Nephron progenitor cell (in vitro differentiated cells): Measurements from ENCODE around the gene VWC2.

ENCODE experiments used
- DNase-seq: peaks from one replicate; pipeline ENCODE4 v3.0.0; 2021
- H3K27ac Mint-ChIP-seq: 2 replicates; pipeline ENCODE4 v1.8.0; 2021; ENCODE audit warnings: mild to moderate bottlenecking, moderate library complexity, mixed read lengths
- H3K27me3 Mint-ChIP-seq: 2 replicates; pipeline ENCODE4 v1.8.0; 2021; ENCODE audit warnings: mild to moderate bottlenecking, low read depth, mixed read lengths; ENCODE audit not compliant: poor library complexity
- H3K36me3 Mint-ChIP-seq: 2 replicates; pipeline ENCODE4 v1.8.0; 2021; ENCODE audit warnings: low read depth, mixed read lengths
- H3K4me1 Mint-ChIP-seq: 2 replicates; pipeline ENCODE4 v1.8.0; 2021; ENCODE audit warnings: mixed read lengths
- H3K4me3 Mint-ChIP-seq: 2 replicates; pipeline ENCODE4 v1.8.0; 2021; ENCODE audit warnings: mild to moderate bottlenecking, moderate library complexity, mixed read lengths
- H3K9me3 Mint-ChIP-seq: 2 replicates; pipeline ENCODE4 v1.8.0; 2021; ENCODE audit warnings: mild to moderate bottlenecking, moderate library complexity, mixed read lengths
- TF ChIP-seq, protein P1 (sequence below): fragments of 200-600 bp; sonication (generic); IDR thresholded peaks from 2 replicates; pipeline ENCODE4 v1.5.0; 2021; ENCODE audit warnings: antibody characterized with exemption

VWC2 gene

DNA sequence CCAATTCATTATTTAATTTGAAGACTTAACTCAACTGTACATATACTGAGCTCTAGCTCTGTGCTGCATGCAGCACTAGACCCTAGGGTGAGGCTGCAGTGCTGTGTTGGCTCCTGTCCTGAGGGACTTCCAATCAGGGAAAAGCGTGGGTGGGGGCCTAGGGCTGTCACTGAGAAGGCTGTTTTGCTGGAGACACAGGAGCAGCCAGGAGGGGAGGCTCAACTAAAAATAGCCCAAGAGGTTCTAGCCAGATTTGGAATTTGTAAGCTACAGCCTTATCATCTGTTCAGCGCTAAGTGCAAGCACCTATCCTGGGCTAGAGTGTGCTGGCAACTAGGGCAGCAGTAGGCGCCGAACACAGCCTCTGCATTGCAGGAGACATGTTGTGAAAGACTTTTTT, 121.1 kb downstream of the VWC2 start:
- DNase-seq: no peak
- no peaks in the 10 kb centered on the region for H3K4me1 Mint-ChIP-seq

DNA sequence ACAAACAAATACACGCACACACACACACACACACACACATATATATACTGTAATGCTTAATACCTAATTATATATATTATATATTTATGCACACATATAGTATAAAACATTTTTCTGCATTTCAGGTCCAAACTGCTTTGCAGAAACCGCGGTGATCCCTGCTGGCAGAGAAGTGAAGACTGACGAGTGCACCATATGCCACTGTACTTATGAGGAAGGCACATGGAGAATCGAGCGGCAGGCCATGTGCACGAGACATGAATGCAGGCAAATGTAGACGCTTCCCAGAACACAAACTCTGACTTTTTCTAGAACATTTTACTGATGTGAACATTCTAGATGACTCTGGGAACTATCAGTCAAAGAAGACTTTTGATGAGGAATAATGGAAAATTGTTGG, 138.5 kb downstream of the VWC2 start:
- no peak overlapping the region for H3K4me3 Mint-ChIP-seq
- no peaks in the 10 kb centered on the region for H3K27me3 Mint-ChIP-seq
- TF ChIP-seq, protein P1, sequence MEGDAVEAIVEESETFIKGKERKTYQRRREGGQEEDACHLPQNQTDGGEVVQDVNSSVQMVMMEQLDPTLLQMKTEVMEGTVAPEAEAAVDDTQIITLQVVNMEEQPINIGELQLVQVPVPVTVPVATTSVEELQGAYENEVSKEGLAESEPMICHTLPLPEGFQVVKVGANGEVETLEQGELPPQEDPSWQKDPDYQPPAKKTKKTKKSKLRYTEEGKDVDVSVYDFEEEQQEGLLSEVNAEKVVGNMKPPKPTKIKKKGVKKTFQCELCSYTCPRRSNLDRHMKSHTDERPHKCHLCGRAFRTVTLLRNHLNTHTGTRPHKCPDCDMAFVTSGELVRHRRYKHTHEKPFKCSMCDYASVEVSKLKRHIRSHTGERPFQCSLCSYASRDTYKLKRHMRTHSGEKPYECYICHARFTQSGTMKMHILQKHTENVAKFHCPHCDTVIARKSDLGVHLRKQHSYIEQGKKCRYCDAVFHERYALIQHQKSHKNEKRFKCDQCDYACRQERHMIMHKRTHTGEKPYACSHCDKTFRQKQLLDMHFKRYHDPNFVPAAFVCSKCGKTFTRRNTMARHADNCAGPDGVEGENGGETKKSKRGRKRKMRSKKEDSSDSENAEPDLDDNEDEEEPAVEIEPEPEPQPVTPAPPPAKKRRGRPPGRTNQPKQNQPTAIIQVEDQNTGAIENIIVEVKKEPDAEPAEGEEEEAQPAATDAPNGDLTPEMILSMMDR: no peak
- H3K27ac Mint-ChIP-seq: no peak overlapping the region
- no peaks in the 10 kb centered on the region for H3K9me3 Mint-ChIP-seq
- H3K4me1 Mint-ChIP-seq: no peaks in the 10 kb centered on the region
- no peaks in the 10 kb centered on the region for H3K36me3 Mint-ChIP-seq
- no peak for DNase-seq

More for the DNA sequence above, 121.1 kb downstream of the VWC2 start:
- peaks cover 8% of the 10 kb centered on the region for H3K27me3 Mint-ChIP-seq
- H3K36me3 Mint-ChIP-seq: no peaks in the 10 kb centered on the region
- no peak overlapping the region for H3K4me3 Mint-ChIP-seq
- TF ChIP-seq, protein P1: no peak
- H3K9me3 Mint-ChIP-seq: peaks cover 5% of the 10 kb centered on the region
- no peak overlapping the region for H3K27ac Mint-ChIP-seq

DNA sequence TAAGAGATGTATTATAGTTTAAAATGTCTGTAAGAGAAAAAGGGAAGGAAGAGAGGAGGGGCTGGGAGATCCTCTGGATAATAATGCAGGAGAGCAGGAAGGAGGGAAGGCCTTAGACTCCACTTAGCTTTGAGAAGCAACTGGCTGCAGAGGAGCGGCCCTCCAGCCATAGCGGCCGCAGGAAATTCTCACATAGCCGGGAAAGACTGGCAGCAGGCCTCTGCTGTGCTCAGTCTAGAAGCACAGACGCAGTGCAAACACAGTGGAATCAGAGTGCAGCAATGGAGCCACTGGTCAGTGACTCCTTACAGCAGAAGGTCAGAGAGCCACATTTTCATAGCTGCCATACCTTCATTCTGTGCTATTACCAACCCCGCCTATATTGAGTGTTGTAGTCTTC, 153.3 kb downstream of the VWC2 start:
- Mint-ChIP-seq H3K36me3 (peaks cover 5% of the 10 kb centered on the region), H3K27me3 (peaks cover 3% of the 10 kb centered on the region), H3K9me3 (peaks cover 24% of the 10 kb centered on the region), H3K4me1 (no peaks in the 10 kb centered on the region), H3K27ac (no peak overlapping the region), H3K4me3 (no peak overlapping the region)
- no peak for DNase-seq
- TF ChIP-seq, protein P1: no peak

DNA sequence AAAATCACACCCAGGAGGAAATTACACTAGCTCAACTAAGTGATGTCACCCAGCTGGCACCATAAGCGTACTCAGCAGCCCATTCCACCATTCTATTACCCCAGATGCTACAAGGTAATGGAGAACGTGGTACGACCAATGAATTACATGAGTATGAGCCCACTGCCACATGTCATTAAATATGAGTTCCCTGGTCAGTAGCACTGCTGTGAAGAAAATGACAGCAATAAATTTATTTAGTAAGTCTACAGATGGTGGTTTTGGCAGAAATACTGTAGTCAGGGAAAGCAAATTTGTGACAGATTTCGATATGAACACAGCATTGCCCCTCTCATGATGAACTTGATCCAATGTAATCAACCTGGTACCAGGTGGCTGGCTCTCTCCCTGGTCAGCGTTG, 154.2 kb downstream of the VWC2 start:
- H3K4me1 Mint-ChIP-seq: no peaks in the 10 kb centered on the region
- peaks cover 33% of the 10 kb centered on the region for H3K9me3 Mint-ChIP-seq
- H3K36me3 Mint-ChIP-seq: peaks cover 5% of the 10 kb centered on the region
- TF ChIP-seq, protein P1: no peak
- H3K4me3 Mint-ChIP-seq: no peak overlapping the region
- H3K27ac Mint-ChIP-seq: no peak overlapping the region
- H3K27me3 Mint-ChIP-seq: peaks cover 3% of the 10 kb centered on the region
- DNase-seq: no peak

DNA sequence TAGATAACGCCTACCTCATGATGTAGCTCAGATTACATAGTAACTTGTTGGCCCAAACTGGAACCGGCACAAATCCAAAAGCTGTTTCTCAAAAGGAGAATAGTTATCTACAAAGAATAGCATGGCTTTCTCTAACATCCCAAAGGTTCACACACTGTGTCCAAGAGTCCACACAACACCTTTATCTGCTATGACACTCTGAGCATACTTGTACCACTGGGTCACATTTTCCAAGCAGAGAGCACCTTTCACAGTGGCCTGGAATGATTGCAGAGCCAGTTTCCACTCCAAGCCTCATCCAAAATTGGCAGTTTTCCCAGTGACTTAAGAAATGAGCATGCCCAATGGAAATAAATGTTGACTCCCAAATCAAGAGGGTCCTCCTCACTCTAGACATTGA, 155.3 kb downstream of the VWC2 start:
- H3K27me3 Mint-ChIP-seq: peaks cover 3% of the 10 kb centered on the region
- no peak for DNase-seq
- H3K4me3 Mint-ChIP-seq: no peak overlapping the region
- peaks cover 5% of the 10 kb centered on the region for H3K36me3 Mint-ChIP-seq
- TF ChIP-seq, protein P1: no peak
- no peaks in the 10 kb centered on the region for H3K4me1 Mint-ChIP-seq
- H3K27ac Mint-ChIP-seq: no peak overlapping the region
- peaks cover 36% of the 10 kb centered on the region for H3K9me3 Mint-ChIP-seq

DNA sequence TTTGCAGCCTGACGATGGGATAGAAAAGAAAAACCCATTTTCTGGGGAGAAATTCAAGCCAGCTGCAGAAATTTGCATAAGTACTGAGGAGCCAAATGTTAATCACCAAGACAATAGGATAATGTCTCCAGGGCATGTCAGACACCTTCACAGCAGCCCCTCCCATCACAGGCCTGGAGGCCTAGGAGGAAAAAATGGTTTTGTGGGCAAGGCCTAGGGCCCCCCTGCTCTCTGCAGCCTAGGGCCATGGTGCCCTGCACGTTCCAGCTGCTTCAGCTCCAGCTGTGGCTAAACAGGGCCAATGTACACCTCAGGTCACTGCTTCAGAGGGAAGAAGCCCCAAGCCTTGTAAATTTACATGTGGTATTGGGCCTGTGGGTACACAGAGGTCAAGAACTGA, 158.2 kb downstream of the VWC2 start:
- H3K9me3 Mint-ChIP-seq: peaks cover 36% of the 10 kb centered on the region
- no peaks in the 10 kb centered on the region for H3K4me1 Mint-ChIP-seq
- no peak for DNase-seq
- H3K27me3 Mint-ChIP-seq: peaks cover 3% of the 10 kb centered on the region
- H3K27ac Mint-ChIP-seq: no peak overlapping the region
- TF ChIP-seq, protein P1: no peak
- H3K36me3 Mint-ChIP-seq: peaks cover 5% of the 10 kb centered on the region
- no peak overlapping the region for H3K4me3 Mint-ChIP-seq
